ENCODE results near the gene REELD1. TPM values are rescaled to one million over a fixed set of nuclear protein-coding genes. Genes with fewer than 3 reads are reported as not detected.

Gene REELD1
- polyA plus RNA-seq, 2 donors, result 0.16 to 0.20 TPM

DNA sequence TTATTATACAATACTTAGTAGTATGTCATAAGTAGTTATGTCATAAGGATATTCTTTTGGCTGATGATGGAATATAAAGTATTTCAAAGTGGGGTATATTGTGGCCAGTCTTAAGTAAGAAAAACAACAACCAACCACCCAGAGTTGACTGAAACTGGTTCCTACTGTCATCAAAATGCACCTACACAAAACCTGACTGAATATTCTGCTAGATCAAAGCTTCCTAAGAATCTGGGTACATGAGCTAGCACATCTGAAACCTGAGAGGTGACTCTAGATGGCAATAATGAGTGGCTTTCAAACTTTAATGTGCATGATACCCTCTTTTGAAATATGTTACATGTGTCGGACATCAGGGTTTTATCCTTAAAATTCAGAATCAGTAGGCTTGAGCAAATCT lies 60.4 kb downstream of the REELD1 start:
- Histone ChIP-seq H3K4me3 (ENCODE audit: low read depth in 1 of 2, low read length in 2 of 2) (no peak overlapping the region), H3K27ac (ENCODE audit: low read depth in 2 of 2, low read length in 1 of 2) (no peak overlapping the region), H3K27me3 (ENCODE audit: control insufficient read depth in 1 of 2, insufficient read depth in 2 of 2, low read length in 2 of 2) (no peaks in the 10 kb centered on the region), H3K9me3 (ENCODE audit: control insufficient read depth in 2 of 2, insufficient read depth in 1 of 2, low read depth in 1 of 2, low read length in 1 of 2) (no peaks in the 10 kb centered on the region), H3K36me3 (ENCODE audit: control insufficient read depth in 2 of 2, insufficient read depth in 2 of 2, low read length in 1 of 2) (no peaks in the 10 kb centered on the region), H3K4me1 (ENCODE audit: control insufficient read depth in 2 of 2, insufficient read depth in 2 of 2, low read length in 1 of 2) (no peaks in the 10 kb centered on the region)
- 94 to 100% methylated on average over 1 of the region's 1 CpG for WGBS, 2 donors

DNA sequence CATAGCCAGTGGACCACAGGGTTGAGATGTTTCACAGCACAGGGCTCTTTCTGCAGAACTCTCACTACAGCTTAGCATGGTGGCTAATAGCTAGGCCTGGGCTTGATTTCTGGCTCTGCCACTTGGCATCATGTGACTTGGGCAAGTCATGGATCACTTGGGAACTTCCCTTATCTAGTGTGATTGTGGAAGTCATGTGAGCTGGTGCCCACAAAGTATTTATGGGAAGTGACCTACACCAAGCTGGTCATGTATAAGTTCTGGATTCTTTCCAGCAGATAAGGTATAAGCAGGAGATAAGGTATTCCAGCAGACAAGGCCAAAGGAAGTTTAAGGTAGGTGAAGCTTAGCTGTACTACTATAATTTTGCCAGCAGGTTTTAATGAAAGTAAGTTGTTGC lies 61.0 kb downstream of the REELD1 start:
- Histone ChIP-seq H3K27me3 (ENCODE audit: control insufficient read depth in 1 of 2, insufficient read depth in 2 of 2, low read length in 2 of 2) (no peaks in the 10 kb centered on the region), H3K9me3 (ENCODE audit: control insufficient read depth in 2 of 2, insufficient read depth in 1 of 2, low read depth in 1 of 2, low read length in 1 of 2) (no peaks in the 10 kb centered on the region), H3K4me1 (ENCODE audit: control insufficient read depth in 2 of 2, insufficient read depth in 2 of 2, low read length in 1 of 2) (no peaks in the 10 kb centered on the region), H3K4me3 (ENCODE audit: low read depth in 1 of 2, low read length in 2 of 2) (no peak overlapping the region), H3K27ac (ENCODE audit: low read depth in 2 of 2, low read length in 1 of 2) (no peak overlapping the region), H3K36me3 (ENCODE audit: control insufficient read depth in 2 of 2, insufficient read depth in 2 of 2, low read length in 1 of 2) (no peaks in the 10 kb centered on the region)

DNA sequence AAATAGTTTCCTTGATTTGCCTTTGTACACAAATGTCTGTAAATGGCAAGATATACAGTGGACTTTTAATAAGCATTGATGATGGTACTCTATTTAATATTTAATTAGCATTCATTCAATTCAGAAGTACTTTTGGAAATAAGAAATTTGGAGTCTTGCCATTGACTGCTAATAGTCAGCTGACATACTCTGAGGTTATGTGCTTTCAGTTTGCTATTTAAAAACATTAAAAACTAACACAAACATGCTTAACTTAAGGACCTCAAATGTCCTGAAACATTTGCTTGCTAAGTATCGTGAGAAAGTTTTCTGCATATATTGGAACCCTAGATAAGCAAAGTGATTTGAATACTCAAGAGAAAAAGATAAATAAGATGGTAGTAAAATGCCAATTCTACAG lies 64.6 kb downstream of the REELD1 start:
- Histone ChIP-seq H3K4me1 (ENCODE audit: control insufficient read depth in 2 of 2, insufficient read depth in 2 of 2, low read length in 1 of 2) (no peaks in the 10 kb centered on the region), H3K36me3 (ENCODE audit: control insufficient read depth in 2 of 2, insufficient read depth in 2 of 2, low read length in 1 of 2) (no peaks in the 10 kb centered on the region), H3K4me3 (ENCODE audit: low read depth in 1 of 2, low read length in 2 of 2) (no peak overlapping the region), H3K27ac (ENCODE audit: low read depth in 2 of 2, low read length in 1 of 2) (no peak overlapping the region), H3K27me3 (ENCODE audit: control insufficient read depth in 1 of 2, insufficient read depth in 2 of 2, low read length in 2 of 2) (no peaks in the 10 kb centered on the region), H3K9me3 (ENCODE audit: control insufficient read depth in 2 of 2, insufficient read depth in 1 of 2, low read depth in 1 of 2, low read length in 1 of 2) (no peaks in the 10 kb centered on the region)
- WGBS, 2 donors, result 70 to 82% methylated on average over 1 of the region's 1 CpG

Other genes with a start within 250 kb of the REELD1 start
- 10 to 100 TPM; 11.6 to 35.4 TPM for gene LSM6, start 38.8 kb upstream of the REELD1 start, polyA plus RNA-seq

Data from esophagus (tissue), 2 donors.